OCI-M1 (cell line): ENCODE results near the gene NHEJ1.

Experiments used
- DNase-seq: peaks from one replicate; lab custom pipeline; 2025; lab: John Stamatoyannopoulos, UW

Gene NHEJ1

DNA sequence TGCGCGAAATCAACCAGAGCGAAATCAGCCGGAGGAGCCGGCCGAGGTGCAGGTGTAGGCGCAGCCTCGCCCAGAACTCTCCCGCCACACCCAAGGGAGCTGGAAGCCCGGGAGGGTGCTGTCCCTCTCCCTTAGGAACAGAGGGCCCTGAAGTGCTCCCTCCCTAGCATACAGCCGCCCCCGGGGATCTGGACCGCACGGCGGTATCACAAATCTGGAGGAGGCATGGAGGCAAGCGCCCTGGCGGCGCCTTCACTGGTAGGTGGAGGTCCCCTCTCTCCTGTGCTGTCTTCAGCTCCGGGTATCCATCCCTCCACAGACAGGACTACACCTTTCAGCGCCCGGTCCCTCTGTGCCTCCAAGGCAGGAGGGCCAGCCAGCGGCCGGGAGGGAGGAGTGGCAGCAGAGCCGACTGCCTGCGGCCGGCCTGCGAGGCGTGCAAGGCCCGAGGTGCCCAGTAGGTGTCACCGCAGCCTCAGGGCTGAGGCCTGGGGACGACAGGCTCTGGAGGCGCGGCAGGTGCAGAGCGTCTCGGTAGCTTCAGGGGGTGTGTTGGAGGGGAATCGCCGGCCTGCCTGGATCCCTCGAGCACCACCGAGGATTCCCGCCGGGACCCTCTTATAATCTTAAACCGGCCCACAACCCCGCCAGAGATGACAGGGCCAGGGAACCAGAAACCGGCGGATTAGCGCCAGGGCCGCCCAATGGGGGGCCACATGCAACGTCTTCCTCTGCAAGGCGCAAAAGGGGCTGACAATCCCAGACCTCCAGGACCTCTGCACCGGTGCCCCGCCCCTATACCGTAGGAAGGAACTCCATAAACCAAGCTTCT lies 102.7 kb downstream of the NHEJ1 start:
- DNase-seq: peak; percentile 82

DNA sequence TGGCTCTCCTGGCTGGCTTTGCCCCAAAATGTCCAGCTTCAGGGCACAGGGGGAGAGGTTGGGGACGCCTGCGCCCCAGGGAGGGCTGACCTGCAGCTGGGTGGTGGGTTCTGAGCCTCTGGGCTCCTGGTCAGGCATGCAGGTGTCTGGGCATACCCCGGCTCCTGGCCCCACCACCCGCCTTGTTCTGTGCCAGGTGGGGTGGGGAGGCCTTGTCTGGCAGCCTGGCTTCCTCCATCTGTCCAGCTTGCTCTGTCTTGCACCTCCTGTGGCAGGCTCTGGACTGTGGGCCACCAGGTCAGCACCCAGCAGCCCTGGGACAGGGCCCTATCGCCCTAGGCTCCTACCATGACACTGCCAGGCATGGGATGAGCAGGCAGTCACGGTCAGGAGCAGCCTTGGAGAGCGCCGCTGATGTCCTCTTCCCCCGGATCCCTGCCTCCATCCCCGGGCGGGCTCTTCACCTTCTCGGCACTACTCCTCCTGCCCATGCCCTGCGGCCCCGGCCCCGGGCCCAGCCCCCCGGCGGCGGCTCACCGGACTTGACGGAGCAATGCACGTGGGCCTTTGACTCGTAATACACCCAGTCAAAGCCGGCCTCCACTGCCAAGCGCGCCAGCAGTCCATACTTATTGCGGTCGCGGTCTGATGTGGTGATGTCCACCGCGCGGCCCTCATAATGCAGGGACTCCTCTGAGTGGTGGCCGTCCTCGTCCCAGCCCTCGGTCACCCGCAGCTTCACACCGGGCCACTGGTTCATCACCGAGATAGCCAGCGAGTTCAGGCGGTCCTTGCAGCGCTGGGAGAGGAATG lies 103.5 kb downstream of the NHEJ1 start:
- DNase-seq: no peak

DNA sequence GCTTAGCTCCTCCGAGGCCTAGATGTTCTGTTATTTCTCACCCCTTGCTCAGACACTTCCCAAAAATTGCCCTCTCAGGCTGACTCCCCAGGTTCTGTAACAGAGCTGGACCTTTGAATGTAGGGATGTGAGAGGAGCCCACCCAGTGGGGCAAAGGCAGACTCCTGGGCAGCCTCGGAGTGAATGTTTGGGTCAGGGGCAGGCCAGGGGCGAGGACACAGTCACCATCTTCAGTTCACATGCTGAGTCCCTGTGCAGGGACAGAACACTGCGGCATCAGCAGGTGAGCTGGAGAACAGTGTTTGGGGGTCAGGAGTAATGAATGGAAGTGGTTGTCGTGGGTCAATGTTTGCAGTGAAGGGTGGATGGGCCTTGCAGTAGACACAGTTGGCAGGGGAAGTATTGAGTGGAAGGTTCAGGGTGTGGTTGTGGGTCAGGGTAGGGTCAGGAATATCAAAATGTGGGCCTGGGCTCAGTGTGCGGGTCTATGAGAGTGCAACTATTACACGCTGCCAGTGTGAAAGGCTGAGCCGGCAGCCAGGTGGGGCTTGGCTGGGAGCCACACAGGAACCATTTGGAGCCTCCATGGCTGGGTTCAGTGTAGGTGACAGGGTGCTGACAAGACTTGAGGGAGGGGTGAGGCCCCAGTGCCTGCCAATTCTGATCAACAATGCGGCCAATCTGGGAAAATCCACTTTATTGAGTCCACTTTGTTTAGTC lies 104.3 kb downstream of the NHEJ1 start:
- DNase-seq: no peak

GRCh38 chr2:219054956-219055903 lies 105.4 kb downstream of the NHEJ1 start:
- no peak for DNase-seq

- DNase-seq: no peak
Observed at GRCh38 chr2:219049282-219049681, 111.3 kb downstream of the NHEJ1 start.

DNA sequence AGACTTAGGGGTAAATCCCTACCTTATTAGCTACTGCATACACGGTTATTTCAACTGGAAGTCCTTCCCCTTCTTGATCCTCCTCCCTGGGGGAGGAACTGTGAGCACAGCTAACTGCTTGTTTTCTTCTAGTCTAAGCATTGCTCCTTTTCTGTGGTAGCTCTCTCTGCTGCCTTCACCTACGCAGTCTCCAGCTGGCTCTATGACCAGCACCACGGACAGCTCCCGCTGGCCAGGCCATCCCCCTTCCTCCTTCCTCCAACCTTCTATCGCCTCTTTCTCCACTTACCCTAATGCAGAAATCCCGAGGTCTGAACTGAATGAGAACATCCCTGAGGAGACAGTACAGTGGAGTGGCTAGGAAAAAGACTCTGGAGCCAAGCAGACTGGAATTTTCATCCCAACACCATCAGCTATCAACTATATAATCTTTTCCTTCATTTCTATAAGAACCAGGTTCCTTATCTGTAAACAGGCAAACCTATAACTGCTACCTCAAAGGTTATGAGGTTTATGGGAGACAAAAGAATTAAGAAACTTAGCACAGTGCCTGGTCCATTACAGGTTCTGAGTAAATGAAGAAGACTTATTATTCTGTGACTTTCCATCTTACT lies 114.6 kb downstream of the NHEJ1 start:
- peak; percentile 72 for DNase-seq

GRCh38 chr2:219042750-219043149 lies 117.9 kb downstream of the NHEJ1 start:
- no peak for DNase-seq

- no peak for DNase-seq
Observed at GRCh38 chr2:219042157-219042556, 118.5 kb downstream of the NHEJ1 start.

GRCh38 chr2:219041252-219041651 lies 119.4 kb downstream of the NHEJ1 start, which contains the start of gene CFAP65:
CFAP65 (minus strand) TSS chr2:219041516; CDS start chr2:219039048, 2,468 bp downstream.
- peak; percentile 42 for DNase-seq

DNA sequence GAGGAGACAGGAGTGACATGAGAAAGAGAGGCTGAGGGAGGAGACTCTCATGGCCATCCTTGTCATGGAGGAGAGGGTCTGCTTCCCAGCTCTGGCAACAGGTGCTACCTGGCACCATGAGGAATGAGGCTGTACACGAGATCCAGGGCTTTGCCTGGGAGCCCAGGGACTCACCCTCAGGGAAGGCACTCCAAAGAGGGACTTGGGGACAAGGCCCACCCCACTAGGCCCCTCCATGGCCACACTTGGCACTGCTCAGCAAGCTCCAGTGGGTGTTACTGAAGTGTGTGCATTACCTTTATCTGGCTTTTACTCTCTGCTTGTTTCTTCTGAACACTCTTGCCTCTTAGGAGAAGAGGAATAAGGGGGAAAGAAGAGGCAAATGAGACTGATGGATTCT lies 122.0 kb downstream of the NHEJ1 start:
- no peak for DNase-seq

DNA sequence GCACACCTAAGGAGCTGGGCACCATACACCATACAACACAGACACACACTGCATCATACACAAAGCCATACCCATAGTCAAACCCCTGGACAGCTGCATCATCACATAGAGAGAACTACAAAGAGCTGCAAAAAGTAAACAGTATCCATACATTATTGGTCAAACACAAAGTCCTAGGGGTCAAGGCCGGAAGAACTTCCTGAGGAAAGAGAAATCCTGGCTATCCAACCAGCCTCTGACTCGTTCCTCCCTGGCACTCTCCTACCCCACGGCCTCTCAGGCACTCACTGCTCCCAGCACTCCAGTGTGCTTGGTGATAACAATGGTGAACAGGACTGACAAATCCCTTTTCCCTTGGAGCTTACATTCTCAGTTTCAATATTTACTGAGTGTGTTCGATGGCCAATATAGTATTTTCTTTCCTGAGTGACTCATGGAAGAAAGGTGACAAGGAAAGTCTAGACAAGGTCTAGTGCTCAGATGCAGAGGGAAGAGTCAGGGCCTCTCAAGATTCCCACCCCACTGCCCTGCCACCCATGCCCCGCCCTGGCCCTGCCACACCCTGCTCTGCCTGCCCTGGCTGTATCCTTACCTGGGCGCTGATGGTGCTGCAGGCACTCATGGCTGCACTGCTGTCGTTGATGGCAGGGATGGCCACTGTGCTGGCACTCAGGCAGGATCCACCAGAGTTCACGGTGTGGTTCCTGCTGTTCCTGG lies 122.7 kb downstream of the NHEJ1 start:
- DNase-seq: no peak

DNA sequence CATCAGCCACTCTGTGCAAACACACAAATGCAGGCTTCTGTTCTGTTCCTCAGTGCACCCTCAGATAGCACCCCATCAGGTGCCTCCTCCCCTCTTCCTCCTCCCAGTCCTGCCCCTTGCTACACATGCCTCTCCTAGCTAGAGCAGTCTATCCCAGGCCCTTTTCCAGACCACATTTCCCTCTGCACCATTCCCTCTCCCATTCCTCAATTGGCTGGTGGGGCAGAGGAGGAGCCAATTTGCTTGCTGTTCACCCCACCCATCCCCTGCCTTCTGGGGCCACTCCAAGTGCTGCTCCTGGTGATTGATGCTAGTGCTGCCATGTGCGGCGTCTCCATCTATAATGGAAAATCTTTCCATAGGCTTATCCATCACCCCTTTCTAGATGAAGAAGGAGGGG lies 124.7 kb downstream of the NHEJ1 start:
- no peak for DNase-seq

DNA sequence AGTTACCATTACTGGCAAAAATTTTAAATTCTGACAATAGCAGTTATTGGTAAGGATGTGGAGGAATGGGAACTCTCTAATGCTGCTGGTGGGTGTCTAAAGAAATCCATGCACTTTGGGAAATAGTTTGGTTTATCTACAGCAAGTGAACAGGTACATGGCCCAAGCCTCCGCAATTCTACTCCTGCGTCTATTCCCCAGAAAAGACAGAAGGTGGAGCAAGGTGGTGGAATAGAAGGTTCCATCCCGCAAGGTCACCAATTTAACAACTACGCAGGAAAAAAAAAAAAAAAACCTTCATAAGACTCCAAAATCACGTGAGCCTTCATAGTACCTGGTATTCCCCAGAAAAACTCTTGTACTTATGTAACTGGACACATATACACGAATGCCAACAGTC lies 125.8 kb downstream of the NHEJ1 start:
- DNase-seq: no peak

DNA sequence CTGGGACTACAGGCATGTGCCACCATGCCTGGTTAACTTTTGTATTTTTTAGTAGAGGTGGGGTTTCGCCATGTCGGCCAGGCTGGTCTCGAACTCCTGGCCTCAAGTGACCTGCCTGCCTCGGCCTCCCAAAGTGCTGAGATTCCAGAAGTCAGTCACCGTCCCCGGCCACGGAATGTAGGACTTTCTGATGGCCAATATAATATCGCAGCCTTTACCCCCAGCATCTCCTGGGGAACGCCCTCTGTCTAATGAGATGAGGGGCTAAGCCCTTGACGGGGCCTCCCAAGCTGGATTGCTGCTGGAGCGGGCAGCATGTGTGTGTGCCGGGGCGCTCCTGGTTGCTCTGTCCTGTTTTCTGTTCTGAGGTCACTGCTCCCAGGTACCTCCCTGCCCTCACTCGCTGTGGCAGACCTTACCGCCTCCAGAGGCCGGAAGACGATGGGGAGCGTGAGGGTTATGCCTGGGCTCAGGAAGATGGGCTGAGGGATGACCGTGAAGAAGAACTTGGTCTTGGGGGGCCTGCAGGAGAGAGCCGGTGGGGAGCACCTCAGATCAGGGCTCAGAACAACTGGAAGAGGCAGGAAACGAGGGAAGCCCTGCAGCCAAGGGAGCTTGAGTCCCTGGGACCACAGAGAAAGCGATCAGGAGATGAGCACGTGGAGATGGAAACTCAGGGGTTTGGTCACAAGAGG lies 128.4 kb downstream of the NHEJ1 start:
- no peak for DNase-seq

GRCh38 chr2:219031005-219031738 lies 129.4 kb downstream of the NHEJ1 start:
- DNase-seq: no peak

GRCh38 chr2:219030177-219030940 lies 130.3 kb downstream of the NHEJ1 start:
- no peak for DNase-seq

DNA sequence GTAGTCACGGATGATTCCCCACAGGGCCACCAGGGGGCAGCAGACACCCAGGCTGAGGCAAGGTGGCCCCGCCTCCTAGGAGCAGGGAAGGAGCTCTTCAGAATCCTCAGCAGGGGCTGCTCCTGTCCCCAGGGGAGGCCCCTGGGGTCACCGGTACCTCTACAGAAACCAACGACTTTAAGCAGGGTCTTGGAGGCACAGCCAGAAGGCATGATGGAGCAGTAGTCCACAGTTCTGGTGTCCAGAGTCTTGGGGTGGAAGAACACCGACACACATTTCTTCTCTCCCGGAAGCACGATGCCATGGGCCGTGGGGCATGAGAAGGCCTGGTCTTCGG lies 130.8 kb downstream of the NHEJ1 start:
- peak; percentile 79 for DNase-seq
